CD4-positive, alpha-beta memory T cell (primary cell): ENCODE data around the gene IFNA1. TPM values are rescaled to one million over a fixed set of nuclear protein-coding genes. Genes with fewer than 3 reads are reported as not detected.
"Not testable (repeated sequence)": the region's sequence is repeated elsewhere in the genome, so short reads cannot be mapped to it uniquely, and the experiment has no call there.

Experiments
- CTCF ChIA-PET: fragments of 350-600 bp; sonication (Branson Sonifier 250); formaldehyde crosslinking; loops from one replicate; lab custom pipeline; 2021; ENCODE audit warnings: inconsistent platforms; ENCODE audit not compliant: partially characterized antibody; lab: Charles Lee
- POLR2A ChIA-PET: fragments of 350-600 bp; sonication (Branson Sonifier 250); formaldehyde crosslinking; loops from one replicate; lab custom pipeline; 2021; ENCODE audit not compliant: partially characterized antibody; lab: Charles Lee
- DNase-seq, 5 donors: peaks; one replicate each; pipeline versions ENCODE4 v3.0.0 to v3.0.0-alpha.2; 2020 to 2022; ENCODE audit warnings: mixed read lengths in 1 of 5
- H3K27ac ChIP-seq: one replicate; pipeline ENCODE4 v1.7.0; 2013; ENCODE audit warnings: low read depth, low read length
- H3K27me3 ChIP-seq: 2 replicates; pipeline ENCODE4 v1.7.0; 2013; ENCODE audit warnings: mild to moderate bottlenecking, low read length, moderate library complexity; ENCODE audit not compliant: insufficient read depth
- H3K36me3 ChIP-seq: 2 replicates; pipeline ENCODE4 v1.7.0; 2013; ENCODE audit warnings: mild to moderate bottlenecking, low read length, moderate library complexity; ENCODE audit not compliant: insufficient read depth
- H3K4me1 ChIP-seq: 2 replicates; pipeline ENCODE4 v1.7.0; 2013; ENCODE audit warnings: mild to moderate bottlenecking, low read length, moderate library complexity; ENCODE audit not compliant: insufficient read depth
- H3K4me3 ChIP-seq, 2 donors: one replicate each; pipeline ENCODE4 v1.7.0; 2013; ENCODE audit warnings: low read length in 2 of 2, mild to moderate bottlenecking in 1 of 2
- H3K9me3 ChIP-seq, 2 donors: one replicate each; pipeline ENCODE4 v1.7.0; 2013; ENCODE audit warnings: low read length in 2 of 2, control low read depth in 1 of 2; ENCODE audit not compliant: control insufficient read depth in 1 of 2
- H3K27ac Mint-ChIP-seq, 7 donors: one replicate each; pipeline ENCODE4 v1.8.0; 2020 to 2021; ENCODE audit warnings: mixed read lengths in 7 of 7, mild to moderate bottlenecking in 6 of 7, inconsistent platforms in 3 of 7, moderate library complexity in 3 of 7
- H3K27me3 Mint-ChIP-seq, 2 donors: one replicate each; pipeline ENCODE4 v1.8.0; 2020 to 2021; ENCODE audit warnings: mixed read lengths in 2 of 2
- H3K36me3 Mint-ChIP-seq, 2 donors: one replicate each; pipeline ENCODE4 v1.8.0; 2020 to 2021; ENCODE audit warnings: mixed read lengths in 2 of 2, inconsistent platforms in 1 of 2, mild to moderate bottlenecking in 1 of 2
- H3K4me1 Mint-ChIP-seq, 4 donors: one replicate each; pipeline ENCODE4 v1.8.0; 2020 to 2021; ENCODE audit warnings: mixed read lengths in 4 of 4, mild to moderate bottlenecking in 1 of 4
- H3K4me3 Mint-ChIP-seq, 8 donors: one replicate each; pipeline ENCODE4 v1.8.0; 2020 to 2021; ENCODE audit warnings: mixed read lengths in 8 of 8, mild to moderate bottlenecking in 7 of 8, moderate library complexity in 6 of 8, inconsistent platforms in 3 of 8
- H3K9me3 Mint-ChIP-seq, 8 donors: one replicate each; pipeline ENCODE4 v1.8.0; 2020 to 2021; ENCODE audit warnings: mixed read lengths in 8 of 8, mild to moderate bottlenecking in 5 of 8, inconsistent platforms in 3 of 8, moderate library complexity in 1 of 8
- intact Hi-C: fragments of 100-400 bp; cut with micrococcal nuclease; formaldehyde crosslinking; loops from one replicate; pipeline ENCODE4 v1.15.1; 2023
- polyA plus RNA-seq, 2 donors: library from polyadenylated mRNA; unstranded; fragments of 300-500 nt; fragmentation: Illumina TruSeq; gene quantifications; one replicate each; pipeline ENCODE4 v1.2.3, GENCODE V29; 2021
- total RNA-seq, 2 experiments: library from RNA; stranded (reverse); gene quantifications; one replicate each; pipeline ENCODE4 v1.2.3, GENCODE V29; 2021

IFNA1 gene
- total and polyA plus RNA-seq, 4 experiments from 2014 or later, result not detected

- H3K4me1 ChIP-seq, H3K27me3 Mint-ChIP-seq, POLR2A ChIA-PET, H3K4me3 Mint-ChIP-seq, H3K27ac Mint-ChIP-seq, H3K9me3 Mint-ChIP-seq, H3K36me3 Mint-ChIP-seq, CTCF ChIA-PET, intact Hi-C loops, H3K4me3 ChIP-seq, H3K9me3 ChIP-seq, H3K27ac ChIP-seq, DNase-seq, H3K4me1 Mint-ChIP-seq, H3K36me3 ChIP-seq, H3K27me3 ChIP-seq: not testable (repeated sequence)
Measured at GRCh38 chr9:21449312-21449711, 9.1 kb downstream of the IFNA1 start.

DNA sequence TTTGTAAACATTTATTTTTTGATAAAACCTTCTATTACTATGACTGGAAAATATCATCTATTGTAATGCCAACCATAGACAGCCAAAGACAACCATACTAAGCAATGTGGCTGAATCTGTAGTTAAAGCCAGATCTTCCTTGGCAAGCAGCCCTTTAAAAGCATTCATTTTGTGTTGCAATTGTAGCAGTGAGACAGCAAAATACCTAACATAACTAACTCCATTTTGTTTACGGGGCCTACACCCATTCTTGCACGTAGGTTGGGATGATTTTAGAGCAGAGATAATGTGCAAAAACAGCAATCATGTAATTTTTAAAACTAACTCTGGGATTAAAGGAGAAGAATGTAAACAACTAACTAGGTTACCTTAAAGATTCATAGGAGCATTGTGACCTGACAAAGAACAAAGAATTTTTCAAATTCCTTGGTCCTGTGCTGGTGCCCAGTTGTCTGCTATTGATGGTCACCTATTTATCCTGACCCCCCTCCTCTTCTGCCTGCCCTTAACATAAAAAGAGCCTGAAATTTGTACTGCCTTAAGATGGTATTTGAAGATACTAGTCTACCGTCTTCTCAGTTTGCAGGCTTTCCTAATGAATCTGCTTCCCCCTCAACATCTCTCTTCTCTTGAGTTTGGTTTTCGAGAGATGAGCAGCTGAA lies 10.6 kb downstream of the IFNA1 start:
- no peaks in the 10 kb centered on the region for H3K36me3 Mint-ChIP-seq
- no peak overlapping the region for H3K4me3 Mint-ChIP-seq
- H3K27me3 Mint-ChIP-seq, result peaks cover 0 to 7% of the 10 kb centered on the region in 2 donors
- H3K4me1 Mint-ChIP-seq, result no peaks in the 10 kb centered on the region
- intact Hi-C loops, result no loop called here
- Histone ChIP-seq H3K27me3 (no peaks in the 10 kb centered on the region), H3K4me3 (no peak overlapping the region), H3K27ac (no peak overlapping the region), H3K9me3 (no peaks in the 10 kb centered on the region), H3K36me3 (no peaks in the 10 kb centered on the region), H3K4me1 (no peaks in the 10 kb centered on the region)
- no peak for DNase-seq
- no peaks in the 10 kb centered on the region for H3K9me3 Mint-ChIP-seq
- POLR2A ChIA-PET, result no interaction called here
- H3K27ac Mint-ChIP-seq, result no peak overlapping the region
- CTCF ChIA-PET, result no interaction called here

DNA sequence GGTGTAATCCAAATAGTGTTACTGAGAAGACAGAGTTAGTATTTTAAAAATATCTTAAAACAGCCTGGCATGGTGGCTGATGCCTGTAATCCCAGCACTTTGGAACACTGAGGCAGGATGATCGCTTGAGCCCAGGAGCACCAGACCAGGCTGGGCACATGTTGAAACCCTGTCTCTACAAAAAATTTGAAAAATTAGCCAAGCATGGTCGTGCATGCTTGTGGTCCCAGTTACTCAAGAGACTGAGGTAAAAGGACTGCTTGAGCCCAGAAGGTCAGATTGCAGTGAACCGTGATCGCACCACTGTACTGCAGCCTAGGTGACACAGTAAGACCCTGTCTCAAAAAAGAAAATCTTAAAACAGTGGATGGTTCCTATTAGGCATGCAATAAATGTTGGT lies 12.4 kb downstream of the IFNA1 start:
- peaks cover 4 to 7% of the 10 kb centered on the region in 2 donors for H3K27me3 Mint-ChIP-seq
- no peaks in the 10 kb centered on the region for H3K36me3 Mint-ChIP-seq
- H3K36me3 ChIP-seq, result no peaks in the 10 kb centered on the region
- no peak for DNase-seq
- no peaks in the 10 kb centered on the region for H3K4me1 Mint-ChIP-seq
- intact Hi-C loops, result no loop called here
- ChIA-PET POLR2A (no interaction called here), CTCF (interaction anchor here (1.7 to 1.8 kb wide), 3 partner anchors 13 to 127 kb away, joined by 6 to 8 read pairs (median 7); no protein-coding TSS in a partner anchor)
- no peak overlapping the region for H3K27ac ChIP-seq
- H3K27me3 ChIP-seq, result no peaks in the 10 kb centered on the region
- no peak overlapping the region for H3K4me3 ChIP-seq
- no peak overlapping the region for H3K27ac Mint-ChIP-seq
- no peaks in the 10 kb centered on the region for H3K9me3 Mint-ChIP-seq
- no peaks in the 10 kb centered on the region for H3K9me3 ChIP-seq
- no peak overlapping the region for H3K4me3 Mint-ChIP-seq
- H3K4me1 ChIP-seq, result no peaks in the 10 kb centered on the region

DNA sequence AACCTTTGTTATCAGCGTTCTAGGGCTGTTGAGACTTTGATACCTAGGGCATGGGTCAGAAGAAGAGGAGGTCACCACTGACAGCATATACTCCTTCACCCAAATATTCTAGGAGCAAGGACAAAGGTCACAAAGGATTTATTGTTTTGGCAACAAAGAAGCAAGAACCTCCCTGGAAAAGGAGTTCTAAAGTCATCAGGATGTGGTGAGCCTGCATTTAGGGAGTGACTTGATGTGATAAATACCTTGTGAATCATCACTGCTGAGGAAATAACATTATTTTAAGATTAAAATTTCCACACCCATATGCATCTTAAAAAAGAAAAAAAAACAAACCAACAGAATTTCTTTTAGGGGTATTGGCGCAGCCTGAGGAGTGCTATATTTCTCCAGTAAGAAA lies 13.9 kb downstream of the IFNA1 start:
- H3K27ac ChIP-seq, result no peak overlapping the region
- no peaks in the 10 kb centered on the region for H3K27me3 ChIP-seq
- ChIA-PET CTCF (interaction anchor here (0.9 to 1.8 kb wide), 8 partner anchors 10 to 218 kb away, joined by 3 to 8 read pairs (median 5); no protein-coding TSS in a partner anchor), POLR2A (no interaction called here)
- no peaks in the 10 kb centered on the region for H3K36me3 Mint-ChIP-seq
- no peaks in the 10 kb centered on the region for H3K9me3 ChIP-seq
- H3K9me3 Mint-ChIP-seq, result peaks cover 0 to 1% (median 0%) of the 10 kb centered on the region in 8 donors
- no peak for DNase-seq
- H3K4me1 ChIP-seq, result no peaks in the 10 kb centered on the region
- no peaks in the 10 kb centered on the region for H3K36me3 ChIP-seq
- intact Hi-C loops, result no loop called here
- H3K4me3 Mint-ChIP-seq, result no peak overlapping the region
- no peak overlapping the region for H3K4me3 ChIP-seq
- peaks cover 7 to 11% of the 10 kb centered on the region in 2 donors for H3K27me3 Mint-ChIP-seq
- H3K27ac Mint-ChIP-seq, result no peak overlapping the region
- no peaks in the 10 kb centered on the region for H3K4me1 Mint-ChIP-seq

GRCh38 chr9:21455320-21455719 lies 15.1 kb downstream of the IFNA1 start:
- peak; percentile 39 to 45 (median 44) for DNase-seq
- POLR2A ChIA-PET, result no interaction called here
- intact Hi-C loops, result loop anchor here (1.0 kb wide), 3 partner anchors 21 to 137 kb away; no protein-coding TSS in a partner anchor

DNA sequence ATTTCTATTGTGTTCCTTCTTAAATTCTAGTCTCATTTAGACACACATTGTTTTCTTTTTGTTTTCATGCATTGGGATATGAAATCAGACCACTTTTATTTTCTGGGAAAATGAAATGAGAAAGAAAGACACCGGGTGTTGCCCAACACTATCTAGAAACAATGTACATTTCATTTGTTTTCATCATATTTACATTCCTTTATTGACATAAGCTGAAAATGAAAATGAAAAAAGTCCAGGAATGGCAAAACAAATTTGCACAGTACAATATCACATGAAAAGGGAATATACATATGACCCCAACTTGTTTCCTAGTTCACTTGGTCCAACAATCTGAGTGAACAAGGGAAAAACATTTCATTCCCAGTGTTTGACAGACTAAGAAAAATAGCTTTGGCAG lies 21.1 kb downstream of the IFNA1 start:
- POLR2A ChIA-PET, result no interaction called here
- Histone ChIP-seq H3K9me3 (no peaks in the 10 kb centered on the region), H3K36me3 (no peaks in the 10 kb centered on the region), H3K27ac (no peak overlapping the region), H3K4me3 (no peak overlapping the region), H3K4me1 (no peaks in the 10 kb centered on the region), H3K27me3 (no peaks in the 10 kb centered on the region)
- CTCF ChIA-PET, result interaction anchor here (1.1 to 1.8 kb wide), 3 partner anchors 12 to 248 kb away, joined by 3 to 7 read pairs (median 5); no protein-coding TSS in a partner anchor
- Mint-ChIP-seq H3K27ac (no peak overlapping the region), H3K36me3 (peaks cover 3 to 8% of the 10 kb centered on the region in 2 donors), H3K27me3 (peaks cover 15 to 19% of the 10 kb centered on the region in 2 donors), H3K4me3 (no peak overlapping the region), H3K9me3 (peaks cover 6 to 18% (median 10%) of the 10 kb centered on the region in 8 donors), H3K4me1 (peaks cover 0 to 2% (median 0%) of the 10 kb centered on the region in 4 donors)
- intact Hi-C loops, result loop anchor here (10.0 kb wide), 1 partner anchor 247 kb away; the partner anchor contains the start of gene IFNA16
- DNase-seq, result no peak

More at GRCh38 chr9:21455320-21455719, 15.1 kb downstream of the IFNA1 start:
- Mint-ChIP-seq H3K27ac (no peak overlapping the region), H3K36me3 (no peaks in the 10 kb centered on the region), H3K27me3 (peaks cover 10 to 16% of the 10 kb centered on the region in 2 donors), H3K9me3 (peaks cover 0 to 1% (median 0%) of the 10 kb centered on the region in 8 donors), H3K4me1 (no peaks in the 10 kb centered on the region), H3K4me3 (no peak overlapping the region)
- CTCF ChIA-PET, result interaction anchor here (0.7 to 2.5 kb wide), 14 partner anchors 11 to 301 kb away, joined by 3 to 18 read pairs (median 5); partner anchors contain the start of gene KLHL9
- Histone ChIP-seq H3K27me3 (no peaks in the 10 kb centered on the region), H3K4me1 (no peaks in the 10 kb centered on the region), H3K9me3 (no peaks in the 10 kb centered on the region), H3K27ac (no peak overlapping the region), H3K36me3 (no peaks in the 10 kb centered on the region), H3K4me3 (no peak overlapping the region)

DNA sequence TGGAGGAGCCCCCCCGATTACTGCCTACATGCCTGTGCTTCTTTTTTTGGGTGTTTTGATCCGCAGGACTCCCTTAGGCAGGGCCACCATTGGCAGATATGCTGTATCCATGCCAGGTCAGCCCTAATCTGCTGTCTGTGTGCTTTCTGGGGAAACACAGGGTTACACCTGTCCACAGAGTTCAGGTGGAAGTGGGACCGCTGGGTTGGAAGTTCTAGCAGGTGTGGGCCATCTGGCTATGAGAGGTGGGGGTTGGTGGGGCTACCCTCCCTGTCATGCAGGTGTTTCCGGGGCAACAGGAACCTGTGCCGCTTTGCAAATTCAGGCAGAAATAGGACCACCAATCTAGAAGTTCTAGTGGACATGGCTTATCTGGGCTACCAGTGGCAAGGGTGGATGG lies 24.9 kb downstream of the IFNA1 start:
- ChIA-PET POLR2A (interaction anchor here (1.0 kb wide), 1 partner anchor 326 kb away, joined by 3 read pairs; no protein-coding TSS in a partner anchor), CTCF (interaction anchor here (0.7 to 2.8 kb wide), 24 partner anchors 12 to 589 kb away, joined by 3 to 44 read pairs (median 5); partner anchors contain the start of gene IFNA1)
- H3K4me3 Mint-ChIP-seq, result no peak overlapping the region
- H3K9me3 ChIP-seq, result no peaks in the 10 kb centered on the region
- H3K27ac ChIP-seq, result no peak overlapping the region
- peaks cover 3 to 8% of the 10 kb centered on the region in 2 donors for H3K36me3 Mint-ChIP-seq
- H3K36me3 ChIP-seq, result no peaks in the 10 kb centered on the region
- H3K4me1 Mint-ChIP-seq, result peaks cover 0 to 2% (median 0%) of the 10 kb centered on the region in 4 donors
- H3K27ac Mint-ChIP-seq, result no peak overlapping the region
- DNase-seq, result no peak
- H3K9me3 Mint-ChIP-seq, result peaks cover 6 to 18% (median 9%) of the 10 kb centered on the region in 8 donors
- no peaks in the 10 kb centered on the region for H3K27me3 ChIP-seq
- intact Hi-C loops, result loop anchor here (10.0 kb wide), 1 partner anchor 250 kb away; the partner anchor contains the start of gene IFNA16
- H3K27me3 Mint-ChIP-seq, result peaks cover 7 to 11% of the 10 kb centered on the region in 2 donors
- H3K4me1 ChIP-seq, result no peaks in the 10 kb centered on the region
- H3K4me3 ChIP-seq, result no peak overlapping the region
